Right cardiac atrium (tissue), 5 donors: ENCODE data around the gene SND1. TPM values are rescaled to one million over a fixed set of nuclear protein-coding genes. Genes with fewer than 3 reads are reported as not detected.
A peak's percentile ranks its signal among the peaks of the same experiment; 100 is the strongest.

Experiments used
- ATAC-seq, 2 donors: fragments of 200-7000 bp; cut with Tn5 transposase; one replicate each; pipeline versions ENCODE4 v1.8.0 to v1.9.1; 2020; ENCODE audit warnings: moderate library complexity in 2 of 2, mild to moderate bottlenecking in 1 of 2
- DNase-seq, 3 donors: peaks; one replicate each; pipeline ENCODE4 v3.0.0-alpha.2; 2020
- H3K27ac ChIP-seq: one replicate; pipeline ENCODE4 v1.5.1; 2013; ENCODE audit warnings: mild to moderate bottlenecking, low read length, control low read depth, moderate library complexity
- H3K27me3 ChIP-seq: one replicate; pipeline ENCODE4 v1.6.1; 2013; ENCODE audit not compliant: control insufficient read depth, insufficient read depth
- H3K4me1 ChIP-seq: one replicate; pipeline ENCODE4 v1.6.1; 2013; ENCODE audit warnings: low read length; ENCODE audit not compliant: control insufficient read depth, insufficient read depth
- H3K4me3 ChIP-seq: one replicate; pipeline ENCODE4 v1.5.1; 2013; ENCODE audit warnings: low read length, control low read depth
- H3K9me3 ChIP-seq: one replicate; pipeline ENCODE4 v1.6.1; 2013; ENCODE audit warnings: low read length; ENCODE audit not compliant: control insufficient read depth
- WGBS: extraction: QIAGEN DNeasy Blood & Tissue Kit; methylation state at CpG from one replicate; pipeline ENCODE4 v1.1.7; 2013; 5-methylcytosine and 5-hydroxymethylcytosine counted together
- intact Hi-C, 4 donors: fragments of 100-400 bp; cut with DNase I; formaldehyde crosslinking; loops; one replicate each; pipeline versions ENCODE4 v1.11.0 to v1.14.0; 2022 to 2023
- polyA plus RNA-seq: library from polyadenylated mRNA; stranded (reverse); fragments of 200-250 nt; gene quantifications from one replicate; pipeline ENCODE4 v1.2.3, GENCODE V29; 2013
- total RNA-seq, 4 donors: library from RNA; stranded (reverse); fragmentation: NEBNext Ultra II Directional; extraction: Animal tissue kit (Norgen Biotek cat#: 25700); gene quantifications; one replicate each; pipeline ENCODE4 v1.2.1, GENCODE V29; 2021
- donor health status: healthy with polysubstance abuse.
- donor health status: DM: no; HTN: yes; CAD: no.
- donor health status: DM: no; HTN: no; CAD: no.
- donor health status: DM: no; HTN: yes; CAD: no; lungs with severe emphysema.
- donor health status: DM: yes; HTN: yes; CAD: no.

SND1 gene
- total and polyA plus RNA-seq, 5 donors = 50.0 to 107 (median 89.3) TPM

DNA sequence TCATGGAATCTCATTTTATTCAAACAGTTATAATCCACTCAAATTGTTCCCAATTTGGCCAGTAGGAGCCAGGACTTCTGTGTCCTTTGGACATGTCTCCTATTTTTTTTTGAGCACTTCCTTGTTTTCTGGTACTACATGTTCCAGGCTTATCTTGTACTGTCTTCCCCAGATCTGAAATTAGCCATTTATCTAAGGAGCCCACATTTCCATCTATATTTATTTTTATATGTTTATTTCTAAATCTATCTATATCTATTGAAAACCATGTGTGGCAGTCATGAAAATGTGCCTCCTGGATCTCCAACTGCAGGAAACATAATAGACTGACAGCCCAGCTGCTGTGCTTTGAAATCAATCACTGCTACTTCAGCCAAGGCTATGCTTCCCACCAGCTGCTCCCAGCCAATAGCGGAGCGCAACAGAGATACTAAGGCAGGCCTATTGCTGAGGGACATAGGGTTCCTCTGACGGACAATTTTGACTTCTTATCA is 232.1 kb downstream of the SND1 start:
- Histone ChIP-seq H3K4me1 (peaks cover 17% of the 10 kb centered on the region), H3K9me3 (no peaks in the 10 kb centered on the region), H3K4me3 (no peak overlapping the region), H3K27ac (peak overlapping the region; percentile 92), H3K27me3 (no peaks in the 10 kb centered on the region)
- ATAC-seq (peak; percentile 82 to 86), DNase-seq (peak; percentile 28 to 80 (median 47))
- WGBS = 58% methylated on average over 3 of the region's 3 CpGs
- intact Hi-C loops = no loop called here

DNA sequence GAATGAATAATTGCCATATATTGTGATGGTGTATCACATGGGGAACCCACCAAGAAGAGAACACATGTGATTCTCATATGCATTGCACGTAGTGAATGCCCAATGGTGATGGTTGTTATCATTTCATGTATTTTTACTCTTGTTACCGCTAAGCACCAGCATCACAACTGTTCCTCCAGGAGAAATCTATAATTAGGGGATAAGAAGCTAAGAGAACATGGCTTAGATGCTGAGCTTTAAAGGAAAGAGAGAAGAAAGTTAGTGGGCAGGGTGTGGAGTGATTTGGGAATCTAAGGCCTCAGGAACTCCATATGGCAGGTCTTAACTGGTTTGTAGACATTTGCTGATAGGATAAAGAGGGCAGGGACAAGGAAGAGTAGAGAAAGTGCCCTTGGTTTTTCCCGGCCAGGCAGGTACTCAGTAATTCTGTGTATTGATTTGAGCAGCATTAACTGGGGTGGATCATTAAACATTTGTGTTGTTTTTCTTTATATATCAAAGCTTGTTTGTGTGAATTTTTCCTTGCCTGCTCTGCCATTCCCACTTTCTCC is 233.3 kb downstream of the SND1 start:
- intact Hi-C loops = no loop called here
- DNase-seq (no peak), ATAC-seq (no peak)
- Histone ChIP-seq H3K9me3 (no peaks in the 10 kb centered on the region), H3K4me3 (no peak overlapping the region), H3K27me3 (no peaks in the 10 kb centered on the region), H3K4me1 (peaks cover 17% of the 10 kb centered on the region), H3K27ac (peak overlapping the region; percentile 91)
- WGBS = 84% methylated on average over 3 of the region's 3 CpGs

DNA sequence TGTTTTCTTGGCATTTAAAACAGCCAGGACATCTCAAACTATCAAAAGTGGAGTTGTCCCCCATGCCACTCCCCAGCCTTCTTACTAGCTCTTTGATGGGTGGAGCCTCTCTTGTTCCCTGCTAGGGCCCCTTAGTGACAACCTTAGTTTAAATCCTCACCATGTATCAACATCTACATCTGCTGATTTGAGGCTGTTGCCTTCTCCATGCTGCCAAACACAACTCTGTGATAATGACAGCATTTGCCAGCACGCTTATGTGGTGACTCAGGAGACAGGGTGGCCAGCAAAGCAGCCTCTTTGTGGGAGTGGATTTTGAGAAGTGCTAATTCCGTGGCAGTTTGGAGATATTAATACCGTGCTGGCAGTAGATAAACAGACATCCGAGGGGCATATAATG is 233.8 kb downstream of the SND1 start:
- intact Hi-C loops = no loop called here
- Histone ChIP-seq H3K4me1 (peaks cover 19% of the 10 kb centered on the region), H3K9me3 (no peaks in the 10 kb centered on the region), H3K4me3 (no peak overlapping the region), H3K27me3 (no peaks in the 10 kb centered on the region), H3K27ac (peak overlapping the region; percentile 91)
- ATAC-seq (peak; percentile 74 to 83), DNase-seq (peak; percentile 45 to 68 (median 48))
- 27% methylated on average over 4 of the region's 4 CpGs for WGBS

DNA sequence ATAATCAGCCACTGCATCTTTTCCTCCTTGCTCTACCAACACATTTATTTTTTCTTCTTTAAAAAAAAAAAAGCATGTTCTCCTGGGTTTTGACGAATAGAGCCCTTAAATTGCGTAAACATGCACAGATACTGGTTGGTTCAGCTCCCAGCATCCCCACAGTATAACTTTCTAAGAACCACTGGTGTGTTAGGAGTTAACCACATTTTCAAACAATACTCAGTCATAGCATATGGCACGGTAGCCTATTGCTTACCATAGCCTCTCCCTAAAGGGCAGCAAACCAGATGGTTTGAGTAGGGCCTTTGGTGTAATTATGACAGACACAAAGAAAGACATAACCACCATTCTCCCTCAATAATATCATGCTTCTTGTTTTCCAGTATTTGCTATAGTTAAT is 234.3 kb downstream of the SND1 start:
- DNase-seq = no peak
- H3K4me3 ChIP-seq = no peak overlapping the region
- peak overlapping the region; percentile 91 for H3K27ac ChIP-seq
- WGBS = 45% methylated on average over 3 of the region's 3 CpGs
- no peaks in the 10 kb centered on the region for H3K9me3 ChIP-seq
- intact Hi-C loops = no loop called here
- H3K4me1 ChIP-seq = peaks cover 20% of the 10 kb centered on the region
- H3K27me3 ChIP-seq = no peaks in the 10 kb centered on the region
- ATAC-seq = no peak

DNA sequence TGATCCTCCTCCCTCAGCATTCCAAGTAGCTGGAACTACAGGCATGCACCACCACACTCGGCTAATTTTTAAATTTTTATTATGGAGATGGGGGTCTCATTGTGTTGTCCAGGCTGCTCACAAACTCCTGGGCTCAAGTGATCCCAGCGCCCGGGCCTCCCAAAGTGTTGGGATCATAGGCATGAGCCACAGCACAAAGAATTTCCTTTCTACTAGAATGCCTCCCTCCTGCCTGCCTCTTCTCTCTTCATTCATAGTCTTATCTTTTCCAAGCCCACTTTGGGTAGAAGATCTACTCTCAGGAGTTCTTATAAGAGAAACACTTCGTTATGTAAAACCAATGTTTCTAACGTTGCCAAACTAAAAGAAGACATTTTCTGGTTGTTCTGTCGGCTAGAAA is 235.1 kb downstream of the SND1 start:
- intact Hi-C loops = no loop called here
- H3K27me3 ChIP-seq = no peaks in the 10 kb centered on the region
- no peaks in the 10 kb centered on the region for H3K9me3 ChIP-seq
- WGBS = 85% methylated on average over 6 of the region's 6 CpGs
- no peak for ATAC-seq
- H3K27ac ChIP-seq = peak overlapping the region; percentile 33
- DNase-seq = no peak
- H3K4me1 ChIP-seq = peaks cover 23% of the 10 kb centered on the region
- no peak overlapping the region for H3K4me3 ChIP-seq

DNA sequence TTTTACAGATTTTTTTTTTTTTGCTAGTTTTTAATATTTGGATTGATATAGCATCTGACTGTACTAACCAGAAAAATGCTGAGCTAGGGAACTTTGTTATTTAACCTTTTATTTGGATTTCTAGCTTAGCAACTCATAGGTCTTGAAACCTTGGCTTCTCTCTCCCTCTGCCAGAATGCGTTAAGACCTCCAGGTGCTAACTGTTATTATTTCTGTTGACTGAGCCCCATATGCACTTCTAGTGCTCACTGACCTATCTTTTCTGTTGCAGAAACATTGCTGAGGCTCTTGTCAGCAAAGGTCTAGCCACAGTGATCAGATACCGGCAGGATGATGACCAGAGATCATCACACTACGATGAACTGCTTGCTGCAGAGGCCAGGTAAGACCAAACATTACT is 235.6 kb downstream of the SND1 start:
- ATAC-seq (no peak), DNase-seq (no peak)
- no peaks in the 10 kb centered on the region for H3K9me3 ChIP-seq
- H3K27ac ChIP-seq = peak overlapping the region; percentile 3
- intact Hi-C loops = no loop called here
- no peaks in the 10 kb centered on the region for H3K27me3 ChIP-seq
- peaks cover 23% of the 10 kb centered on the region for H3K4me1 ChIP-seq
- H3K4me3 ChIP-seq = no peak overlapping the region
- 84% methylated on average over 3 of the region's 3 CpGs for WGBS

DNA sequence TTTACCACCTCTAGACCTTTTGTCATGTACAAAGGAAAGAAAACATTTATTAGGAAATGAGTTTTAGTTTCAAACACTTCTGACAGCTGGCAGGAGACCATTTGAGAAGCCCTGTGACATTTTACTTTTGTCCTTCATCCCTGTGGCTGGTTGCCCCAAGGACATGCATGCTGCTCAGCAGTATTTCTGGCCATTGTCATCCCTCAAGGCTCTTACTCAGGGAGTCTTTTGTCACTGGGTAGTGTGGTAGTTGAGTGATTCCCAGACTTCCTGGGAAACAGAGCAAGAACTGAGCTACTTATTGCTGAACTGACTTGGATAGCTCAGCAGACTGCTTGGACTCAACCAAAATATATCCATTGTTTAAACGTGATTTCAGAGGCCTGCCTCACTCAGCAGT is 236.4 kb downstream of the SND1 start:
- DNase-seq (no peak), ATAC-seq (peak in 1 of 2 donors; percentile 24)
- Histone ChIP-seq H3K27me3 (no peaks in the 10 kb centered on the region), H3K9me3 (no peaks in the 10 kb centered on the region), H3K4me3 (no peak overlapping the region), H3K27ac (peak overlapping the region; percentile 34), H3K4me1 (peaks cover 23% of the 10 kb centered on the region)
- WGBS = 24% methylated on average over 1 of the region's 1 CpG
- intact Hi-C loops = no loop called here

DNA sequence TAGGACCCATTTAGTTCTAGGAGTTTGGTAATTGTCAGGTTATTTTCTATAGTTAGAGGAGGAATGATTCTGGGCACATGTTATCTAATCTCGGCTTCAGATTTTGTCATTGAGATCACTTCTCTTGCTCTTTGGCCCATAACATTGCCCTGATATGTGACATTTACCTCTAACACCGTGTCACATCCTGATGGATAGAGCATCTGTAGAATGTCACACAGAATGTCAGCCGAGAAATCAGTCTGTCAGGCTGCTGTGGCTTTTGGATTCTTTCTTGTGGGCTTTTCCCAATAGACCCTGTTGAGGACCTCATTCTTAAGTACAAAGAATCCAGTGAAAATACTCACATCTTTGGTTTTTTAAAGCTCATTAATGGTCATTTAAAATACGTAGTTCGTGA is 236.8 kb downstream of the SND1 start:
- no peak for DNase-seq
- 84% methylated on average over 5 of the region's 5 CpGs for WGBS
- ATAC-seq = no peak
- Histone ChIP-seq H3K4me3 (no peak overlapping the region), H3K9me3 (no peaks in the 10 kb centered on the region), H3K27me3 (no peaks in the 10 kb centered on the region), H3K27ac (no peak overlapping the region), H3K4me1 (peaks cover 23% of the 10 kb centered on the region)
- intact Hi-C loops = no loop called here

DNA sequence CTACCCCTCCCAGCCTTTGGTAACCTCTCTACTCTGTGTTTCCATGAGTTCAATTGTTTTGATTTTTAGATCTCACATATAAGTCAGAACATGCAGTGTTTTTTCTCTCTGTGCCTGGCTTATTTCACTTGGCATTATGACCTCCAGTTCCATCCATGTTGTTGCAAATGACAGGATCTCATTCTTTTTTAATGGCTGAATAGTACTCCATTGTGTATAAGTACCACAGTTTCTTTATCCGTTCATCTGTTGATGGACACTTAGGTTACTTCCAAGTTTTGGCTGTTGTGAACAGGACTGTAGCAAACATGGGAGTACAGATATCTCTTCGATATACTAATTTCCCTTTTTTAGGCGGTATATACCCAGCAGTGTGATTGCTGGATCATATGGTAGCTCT is 237.7 kb downstream of the SND1 start:
- ATAC-seq (no peak), DNase-seq (no peak)
- no peaks in the 10 kb centered on the region for H3K9me3 ChIP-seq
- H3K4me1 ChIP-seq = peaks cover 19% of the 10 kb centered on the region
- no peaks in the 10 kb centered on the region for H3K27me3 ChIP-seq
- no peak overlapping the region for H3K27ac ChIP-seq
- intact Hi-C loops = no loop called here
- WGBS = 86% methylated on average over 3 of the region's 3 CpGs
- H3K4me3 ChIP-seq = no peak overlapping the region

DNA sequence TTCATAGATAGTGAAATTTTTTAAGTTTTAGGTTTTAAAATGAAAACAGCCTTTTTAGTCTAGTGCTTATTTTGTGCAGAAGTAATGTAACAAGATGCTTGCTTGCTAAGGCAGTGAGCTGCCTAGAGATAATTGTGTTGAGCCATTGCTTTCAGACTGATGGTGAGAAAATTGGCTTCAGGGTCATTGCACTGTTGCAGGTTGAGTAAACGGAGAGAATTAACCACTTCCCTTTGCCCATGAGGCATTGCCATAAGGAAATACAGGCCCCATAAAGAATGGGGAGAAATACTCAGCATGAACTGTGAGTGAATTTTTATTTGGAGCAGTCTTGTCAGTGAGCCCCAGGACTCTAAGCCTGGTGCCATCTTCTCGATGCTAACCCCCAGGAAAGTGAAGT is 238.7 kb downstream of the SND1 start:
- ATAC-seq (no peak), DNase-seq (no peak)
- peaks cover 15% of the 10 kb centered on the region for H3K4me1 ChIP-seq
- H3K4me3 ChIP-seq = no peak overlapping the region
- H3K27me3 ChIP-seq = no peaks in the 10 kb centered on the region
- intact Hi-C loops = no loop called here
- no peaks in the 10 kb centered on the region for H3K9me3 ChIP-seq
- H3K27ac ChIP-seq = no peak overlapping the region
- 73% methylated on average over 2 of the region's 2 CpGs for WGBS

DNA sequence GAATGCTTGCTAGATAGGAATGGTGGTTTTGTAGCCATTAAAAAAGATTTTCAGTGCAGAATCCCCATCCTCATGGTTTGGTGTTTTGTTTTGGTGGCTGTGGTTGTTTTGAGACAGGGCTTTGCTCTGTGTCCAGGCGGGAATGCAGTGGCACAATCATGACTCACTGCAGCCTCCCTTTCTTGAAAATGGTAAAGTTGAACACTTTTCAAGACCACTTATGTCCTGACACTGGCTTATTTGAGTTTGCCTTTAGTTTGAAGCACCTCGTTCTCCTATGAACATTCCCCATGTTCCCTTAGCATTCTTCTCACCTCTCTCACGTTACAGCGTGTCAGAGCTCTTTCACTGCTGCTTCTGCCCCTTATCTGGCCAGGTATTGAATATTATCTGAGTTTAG is 239.2 kb downstream of the SND1 start:
- Histone ChIP-seq H3K4me1 (peaks cover 12% of the 10 kb centered on the region), H3K27ac (no peak overlapping the region), H3K9me3 (no peaks in the 10 kb centered on the region), H3K4me3 (no peak overlapping the region), H3K27me3 (no peaks in the 10 kb centered on the region)
- intact Hi-C loops = no loop called here
- 82% methylated on average over 4 of the region's 4 CpGs for WGBS
- ATAC-seq (no peak), DNase-seq (no peak)
